Caki2 (cell line): ENCODE measurements around the gene TDRD3. TPM values are rescaled to one million over a fixed set of nuclear protein-coding genes. Genes with fewer than 3 reads are reported as not detected.
A peak's percentile ranks its signal among the peaks of the same experiment; 100 is the strongest.

Experiments
- DNase-seq: peaks from one replicate; pipeline ENCODE4 v3.0.0-alpha.2; 2015; ENCODE audit warnings: low read depth
- in situ Hi-C: cut with HindIII; loops from 2 replicates; pipeline ENCODE4 v1.10.0; 2016; ENCODE audit warnings: low sequenced_read_pairs, low pct_unique_long_range_greater_than_20kb, mixed read lengths
- total RNA-seq: library from RNA; depleted of rRNA; stranded (reverse); fragments of >200 nt; shearing (Covaris generic); gene quantifications from 2 replicates; pipeline ENCODE4 v1.2.3, GENCODE V29; 2014; ENCODE audit warnings: low replicate concordance

Gene TDRD3
- total RNA-seq, 1 experiment from 2014 or later: 7.4 TPM

DNA sequence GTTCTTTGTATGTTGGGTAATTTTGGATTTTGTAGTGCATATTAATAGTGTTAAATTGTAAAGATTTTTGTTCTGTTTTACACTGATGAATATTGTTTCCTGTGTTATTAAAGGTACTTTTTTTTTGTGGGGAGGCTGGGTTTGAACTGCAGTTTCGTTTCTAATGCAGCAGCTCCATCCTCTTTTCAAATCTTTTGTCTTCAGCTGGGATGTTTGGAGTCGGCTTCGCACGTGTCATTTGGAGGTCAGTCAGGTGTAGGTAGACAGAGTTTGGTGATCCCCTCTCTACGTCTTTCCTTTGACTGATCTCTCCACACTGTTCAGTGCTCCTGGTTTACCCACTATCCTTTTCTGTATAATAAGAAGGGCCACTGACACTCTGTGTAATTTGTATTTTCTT, 30.3 kb downstream of the TDRD3 start:
- in situ Hi-C loops: no loop called here

DNA sequence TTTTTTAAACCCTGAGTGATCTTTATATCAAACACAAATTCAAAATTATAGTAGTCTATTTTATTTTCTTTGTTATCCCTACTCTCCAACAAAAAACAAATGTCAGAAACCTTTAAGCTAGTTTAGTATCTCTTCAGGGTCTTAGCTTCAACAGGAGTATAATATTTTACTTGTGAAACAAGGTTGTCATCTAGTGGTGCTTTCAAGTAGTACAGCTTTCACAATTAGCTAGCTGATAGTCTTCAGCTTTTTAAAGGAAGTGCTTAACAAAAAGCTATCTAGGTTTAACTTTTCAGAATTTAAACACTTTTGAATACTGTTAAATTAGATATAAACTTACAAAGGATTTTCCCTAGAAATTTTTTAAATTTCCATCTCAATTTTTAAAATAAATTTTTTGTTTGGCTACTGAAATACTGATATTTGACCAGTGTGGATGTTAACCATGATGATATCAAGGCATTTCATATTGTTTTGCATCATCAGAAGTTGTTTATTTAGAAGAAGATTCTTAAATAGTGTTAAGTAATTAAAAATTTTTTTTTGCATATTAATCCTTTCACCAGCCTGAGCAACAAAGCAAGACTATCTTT, 34.2 kb downstream of the TDRD3 start:
- in situ Hi-C loops: no loop called here

More for the DNA sequence above, 30.3 kb downstream of the TDRD3 start:
- no peak for DNase-seq

DNA sequence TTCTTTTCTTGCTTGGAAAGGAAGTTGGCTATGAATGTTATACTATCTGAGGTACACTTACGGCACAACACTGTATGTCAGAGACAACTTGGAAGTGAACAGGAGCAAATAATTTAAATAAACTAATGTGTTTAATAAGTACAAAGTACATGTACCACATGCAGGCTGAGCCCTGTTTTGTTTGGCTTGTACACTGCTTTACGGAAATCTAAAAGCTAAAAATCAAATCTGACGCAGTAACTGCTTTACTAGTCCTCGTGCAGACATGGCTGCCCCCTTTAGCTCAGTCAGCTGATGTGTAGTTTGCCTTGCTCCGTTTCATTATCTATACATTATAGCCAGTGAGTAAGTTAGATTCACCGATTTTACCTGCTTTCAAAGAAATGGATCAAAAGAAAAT, 36.5 kb downstream of the TDRD3 start:
- in situ Hi-C loops: no loop called here

More for the DNA sequence above, 34.2 kb downstream of the TDRD3 start:
- peak; percentile 44 for DNase-seq

DNA sequence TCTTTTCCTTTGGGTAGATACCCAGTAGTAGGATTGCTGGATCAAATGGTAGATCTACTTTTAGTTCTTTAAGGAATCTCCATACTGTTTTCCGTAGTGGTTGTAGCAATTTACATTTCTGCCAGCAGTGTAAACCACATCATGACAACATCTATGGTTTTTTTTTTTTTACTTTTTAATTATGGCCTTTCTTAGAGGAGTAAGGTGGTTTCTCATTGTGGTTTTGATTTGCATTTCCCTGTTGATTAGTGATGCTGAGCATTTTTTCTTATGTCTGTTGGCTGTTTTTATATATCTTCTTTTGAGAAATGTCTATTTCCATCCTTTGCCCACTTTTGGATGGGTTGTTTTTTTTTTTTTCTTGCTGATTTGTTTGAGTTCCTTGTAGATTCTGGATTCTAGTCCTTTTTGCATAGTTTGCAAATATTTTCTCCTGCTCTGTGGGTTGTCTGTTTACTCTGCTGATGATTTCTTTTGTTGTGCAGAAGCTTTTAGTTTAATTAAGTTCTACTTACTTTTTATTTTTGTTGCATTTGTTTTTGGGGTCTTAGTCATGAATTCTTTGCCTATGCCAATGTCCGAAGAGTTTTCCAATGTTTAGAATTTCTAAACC, 38.8 kb downstream of the TDRD3 start:
- in situ Hi-C loops: no loop called here
- DNase-seq: no peak

More for the DNA sequence above, 36.5 kb downstream of the TDRD3 start:
- DNase-seq: no peak

DNA sequence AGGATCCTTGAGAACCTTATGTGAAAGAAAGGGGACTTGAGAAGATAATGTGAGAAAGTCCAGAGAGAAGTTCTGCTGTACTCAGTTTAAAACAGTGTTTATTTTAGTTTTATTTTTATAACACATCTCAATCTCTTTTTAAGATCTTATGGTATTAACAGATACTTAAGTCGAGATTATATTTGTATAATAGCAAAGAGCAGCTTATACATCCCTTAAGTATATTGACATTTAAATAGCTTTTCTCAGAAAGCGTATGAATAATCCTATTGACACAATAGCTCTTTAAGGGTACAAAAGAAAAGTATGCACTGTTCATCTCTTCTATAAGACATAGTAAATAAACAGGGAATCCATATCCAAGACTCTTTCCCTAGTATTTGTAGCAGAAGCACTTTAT, 42.2 kb downstream of the TDRD3 start:
- DNase-seq: no peak
- in situ Hi-C loops: no loop called here

DNA sequence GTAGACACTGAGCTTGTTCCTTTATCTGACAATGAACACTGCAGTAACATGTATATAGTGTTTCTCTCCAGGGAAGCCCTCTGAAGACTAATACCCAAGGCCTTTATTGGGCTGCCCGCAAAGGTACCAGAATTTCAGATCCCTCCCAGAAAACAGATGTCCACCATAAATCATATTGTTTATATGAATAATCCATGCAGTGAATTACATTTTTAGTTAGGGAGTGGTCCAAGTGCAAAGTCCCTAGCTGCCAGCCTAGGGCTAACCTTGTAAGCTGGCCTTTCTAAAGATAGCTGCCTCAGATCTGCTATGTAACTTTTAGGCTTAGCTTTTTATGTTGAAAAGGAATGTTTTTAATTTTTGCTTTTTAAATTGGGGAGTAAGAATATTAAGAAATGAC, 44.7 kb downstream of the TDRD3 start:
- in situ Hi-C loops: no loop called here
- DNase-seq: no peak

DNA sequence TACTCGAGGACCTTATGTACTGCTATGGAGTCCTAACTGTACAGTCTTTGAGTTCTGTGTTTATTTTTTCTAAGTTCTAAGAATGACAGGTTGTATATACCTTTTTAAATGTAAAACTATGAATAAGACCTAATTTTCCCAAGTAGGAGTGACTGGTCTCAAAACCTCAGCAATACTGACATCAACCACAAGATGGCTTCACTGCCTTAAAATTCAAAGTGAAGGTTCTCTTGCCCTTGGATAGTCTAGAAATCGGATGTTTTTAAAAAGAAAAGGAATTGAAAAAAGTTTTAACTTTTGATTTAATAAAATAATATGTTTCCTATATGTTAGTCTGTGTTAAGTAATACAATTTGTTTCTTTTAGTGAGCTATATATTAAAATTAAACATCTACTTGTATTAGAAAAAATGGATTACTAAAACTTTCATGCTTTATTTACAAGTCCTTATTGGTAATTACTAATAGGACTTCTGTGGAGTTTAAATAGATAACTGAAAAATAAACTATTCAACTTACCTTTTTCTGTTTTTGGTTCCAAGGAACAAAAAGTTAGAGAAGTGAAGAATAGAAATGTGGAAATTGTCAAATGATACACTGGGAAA, 52.0 kb downstream of the TDRD3 start:
- in situ Hi-C loops: no loop called here
- DNase-seq: no peak

DNA sequence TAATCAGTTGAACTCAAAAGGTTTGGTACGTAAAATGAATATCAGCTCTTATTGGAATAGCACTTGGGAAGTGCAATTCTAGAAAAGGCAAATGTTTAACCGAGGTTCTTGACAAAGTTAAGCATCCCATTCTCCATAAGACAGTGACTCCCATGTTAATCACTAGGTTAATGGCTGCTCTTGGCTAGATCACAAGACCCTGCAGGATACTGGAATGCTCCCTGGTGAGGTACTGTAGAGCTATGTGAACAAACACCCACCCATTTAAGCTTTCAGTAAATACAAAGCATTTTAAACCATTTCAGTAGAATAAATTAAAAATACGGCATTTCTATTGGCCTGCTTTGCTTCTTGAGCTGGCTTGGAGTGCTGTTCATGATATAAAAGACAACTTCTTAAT, 56.5 kb downstream of the TDRD3 start:
- DNase-seq: no peak
- in situ Hi-C loops: no loop called here

DNA sequence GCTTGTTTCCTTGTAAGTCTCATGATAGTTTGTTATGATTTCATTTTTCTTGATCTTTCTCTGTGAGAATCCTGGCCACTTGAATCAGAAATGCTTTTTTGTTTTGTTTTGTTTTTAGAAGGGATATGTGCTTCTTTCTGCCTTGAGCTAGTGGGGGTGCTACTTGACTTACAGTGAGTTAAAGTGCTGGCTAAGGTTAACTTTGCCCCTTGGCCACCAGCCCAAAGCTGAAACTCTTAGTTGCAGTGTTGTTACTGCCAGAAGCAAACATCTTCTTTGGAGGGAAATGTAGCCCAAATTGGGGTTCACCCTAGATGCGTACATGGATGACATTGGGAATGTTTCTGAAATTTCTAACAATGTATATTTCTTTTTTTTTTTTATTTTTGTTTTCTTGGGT, 57.4 kb downstream of the TDRD3 start:
- in situ Hi-C loops: no loop called here
- no peak for DNase-seq

DNA sequence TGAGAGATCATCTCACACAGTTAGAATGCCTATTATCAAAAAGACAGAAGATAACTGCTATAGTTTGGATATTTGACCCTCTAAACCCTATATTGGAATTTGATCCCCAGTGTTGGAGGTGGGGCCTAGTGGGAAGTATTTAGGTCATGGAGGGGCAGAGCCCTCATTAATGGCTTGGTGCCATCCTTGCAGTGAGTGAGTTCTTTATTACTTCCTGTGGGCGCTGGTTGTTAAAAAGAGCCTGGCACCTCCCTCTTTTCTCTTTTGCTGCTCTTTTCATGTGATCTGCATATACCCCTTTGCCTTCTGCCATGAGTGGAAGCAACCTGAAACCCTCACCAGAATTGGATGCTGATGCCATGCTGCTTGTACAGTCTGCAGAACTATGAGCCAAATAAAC, 66.8 kb downstream of the TDRD3 start:
- no peak for DNase-seq
- in situ Hi-C loops: no loop called here

DNA sequence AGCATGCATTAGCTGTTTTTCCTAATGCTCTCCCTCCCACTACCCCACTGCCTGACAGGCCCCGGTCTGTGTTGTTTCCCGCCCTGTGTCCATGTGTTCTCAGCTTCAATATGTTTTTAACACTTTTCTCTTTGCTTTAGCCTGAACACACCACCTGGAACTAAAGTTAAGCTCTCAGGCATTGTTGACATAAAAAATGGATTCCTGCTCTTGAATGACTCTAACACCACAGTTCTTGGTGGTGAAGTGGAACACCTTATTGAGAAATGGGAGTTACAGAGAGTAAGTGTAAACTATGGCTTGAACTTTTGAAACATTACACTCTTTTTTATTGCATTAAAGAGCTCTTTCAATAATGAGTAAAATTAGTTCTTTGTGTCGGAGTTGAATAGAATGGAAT, 70.1 kb downstream of the TDRD3 start:
- no peak for DNase-seq

DNA sequence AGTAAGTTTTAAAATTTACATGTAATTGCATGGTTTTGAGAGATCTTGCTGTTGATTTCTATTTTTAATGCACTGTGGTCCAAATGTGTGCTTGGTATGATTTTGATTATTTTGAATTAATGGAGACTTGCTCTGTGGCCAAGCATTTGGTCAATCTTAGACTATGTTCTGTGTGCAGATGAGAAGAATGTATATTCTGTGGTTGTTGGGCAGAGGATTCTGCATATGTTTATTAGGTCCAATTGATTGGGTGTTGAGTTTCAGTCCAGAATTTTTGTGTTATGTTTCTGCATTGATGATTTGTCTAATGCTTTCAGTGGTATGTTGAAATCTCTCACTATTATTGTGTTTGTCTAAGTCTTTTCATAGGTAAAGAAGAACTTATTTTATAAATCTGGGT, 82.3 kb downstream of the TDRD3 start:
- in situ Hi-C loops: no loop called here
- no peak for DNase-seq

More for the DNA sequence above, 70.1 kb downstream of the TDRD3 start:
- in situ Hi-C loops: no loop called here

DNA sequence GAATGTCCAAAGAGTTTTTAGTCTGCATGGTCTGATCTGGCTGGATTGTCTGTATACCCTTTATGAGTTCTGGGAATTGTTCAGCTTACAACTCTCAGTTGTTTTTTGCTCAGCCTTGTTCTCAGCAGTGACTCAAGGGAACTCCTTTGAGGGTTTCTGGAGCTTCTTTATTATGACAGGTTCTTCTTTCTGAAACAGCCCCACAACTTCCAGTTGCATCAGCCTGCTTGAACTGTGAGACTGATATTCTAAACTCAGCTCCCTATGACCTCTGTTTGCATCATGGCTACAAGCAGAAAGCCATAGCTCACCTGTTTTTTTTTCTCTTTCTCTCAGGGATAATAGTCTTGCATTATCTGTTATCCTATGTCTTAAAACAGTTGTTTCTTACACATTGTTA, 85.0 kb downstream of the TDRD3 start:
- no peak for DNase-seq
- in situ Hi-C loops: no loop called here

DNA sequence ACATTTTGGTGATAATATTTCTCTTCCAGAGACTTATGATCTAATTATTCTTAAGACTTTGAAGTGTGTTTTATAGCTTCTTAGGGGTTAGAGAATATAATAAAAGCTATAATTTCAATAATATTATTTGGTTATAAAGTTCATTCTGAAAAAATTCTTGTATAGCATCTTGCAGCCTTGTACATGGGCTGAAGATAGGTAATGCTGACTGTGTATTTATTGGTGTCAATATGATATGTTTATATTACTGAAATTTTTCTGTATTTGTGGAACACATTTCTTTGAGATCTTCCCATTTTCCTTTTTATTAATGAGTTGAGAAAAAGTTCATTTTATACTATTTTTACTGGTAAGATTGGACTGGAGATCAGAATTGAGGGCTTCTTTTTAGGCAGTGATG, 87.8 kb downstream of the TDRD3 start:
- in situ Hi-C loops: no loop called here

DNA sequence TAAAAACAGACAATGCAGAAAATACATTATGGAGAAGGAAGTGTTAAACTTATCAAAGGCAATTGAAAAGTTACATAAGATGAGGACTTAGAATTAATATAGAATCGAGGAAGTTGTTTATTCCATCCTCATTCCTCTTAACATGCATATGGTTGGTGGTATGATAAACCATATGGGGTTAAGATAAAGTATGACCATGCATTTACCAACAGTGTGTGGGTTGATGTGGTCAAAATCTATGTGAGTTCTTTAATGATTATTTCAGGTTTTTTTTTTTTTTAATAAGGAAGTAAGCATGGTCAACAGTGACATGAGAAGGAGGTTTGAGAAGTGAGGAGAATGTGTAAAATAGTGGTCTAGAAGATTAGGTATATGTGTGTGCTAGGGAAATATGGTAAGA, 94.5 kb downstream of the TDRD3 start:
- in situ Hi-C loops: no loop called here
- no peak for DNase-seq

More for the DNA sequence above, 87.8 kb downstream of the TDRD3 start:
- DNase-seq: no peak

DNA sequence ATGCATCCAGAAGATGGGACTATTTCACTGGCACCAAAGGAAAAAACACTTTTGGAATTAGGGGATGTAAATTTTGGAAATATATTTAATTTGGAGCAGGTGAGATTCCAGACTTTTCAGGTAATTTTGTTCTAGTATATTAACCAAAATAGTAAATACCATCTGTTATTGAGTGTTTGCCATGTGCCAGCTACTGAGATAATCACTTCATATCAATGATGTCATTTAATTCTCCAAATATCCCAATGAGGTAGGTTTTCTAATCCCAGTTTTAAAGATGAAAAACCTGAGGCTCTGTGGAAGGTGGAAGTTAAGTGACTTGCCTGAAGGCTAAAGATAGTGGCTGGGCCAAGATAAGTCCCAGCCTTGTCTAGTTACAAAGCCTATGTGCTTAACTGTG, 95.2 kb downstream of the TDRD3 start:
- in situ Hi-C loops: no loop called here
- DNase-seq: no peak

DNA sequence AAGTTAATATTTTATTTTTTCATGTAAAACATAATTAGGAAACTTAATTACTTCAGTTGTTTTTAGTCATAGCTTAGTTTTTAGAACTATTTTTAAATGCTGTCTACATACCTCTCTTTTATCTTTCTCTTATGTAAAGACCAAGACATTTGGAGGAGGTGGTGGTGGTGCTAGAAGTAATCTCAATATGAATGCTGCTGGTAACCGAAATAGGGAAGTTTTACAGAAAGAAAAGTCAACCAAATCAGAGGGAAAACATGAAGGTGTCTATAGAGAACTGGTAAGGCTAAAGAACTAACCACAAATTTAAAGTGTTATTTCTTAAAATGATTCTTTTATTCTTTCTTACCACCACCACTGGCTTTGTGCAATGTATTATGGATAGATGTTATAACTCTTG, 97.3 kb downstream of the TDRD3 start:
- no peak for DNase-seq
- in situ Hi-C loops: no loop called here

DNA sequence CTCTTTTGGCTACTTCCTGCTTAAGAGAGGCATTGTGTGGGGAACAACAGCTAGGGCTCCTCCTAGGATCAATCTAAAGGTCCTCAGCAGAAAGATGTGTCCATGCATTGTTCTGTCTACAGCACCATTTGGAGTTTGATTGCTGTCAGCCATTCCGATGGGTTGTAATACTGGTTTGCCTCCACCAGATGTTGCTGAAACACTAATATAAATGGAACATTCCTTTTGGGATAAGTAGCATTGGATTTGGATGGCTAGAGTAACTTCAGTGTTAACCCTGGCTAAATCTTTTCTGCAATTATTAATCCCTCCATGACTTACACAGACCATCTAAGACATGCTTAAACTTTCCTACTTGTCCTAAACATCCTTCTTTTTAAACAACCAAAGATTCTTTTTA, 104.2 kb downstream of the TDRD3 start:
- no peak for DNase-seq
- in situ Hi-C loops: no loop called here

DNA sequence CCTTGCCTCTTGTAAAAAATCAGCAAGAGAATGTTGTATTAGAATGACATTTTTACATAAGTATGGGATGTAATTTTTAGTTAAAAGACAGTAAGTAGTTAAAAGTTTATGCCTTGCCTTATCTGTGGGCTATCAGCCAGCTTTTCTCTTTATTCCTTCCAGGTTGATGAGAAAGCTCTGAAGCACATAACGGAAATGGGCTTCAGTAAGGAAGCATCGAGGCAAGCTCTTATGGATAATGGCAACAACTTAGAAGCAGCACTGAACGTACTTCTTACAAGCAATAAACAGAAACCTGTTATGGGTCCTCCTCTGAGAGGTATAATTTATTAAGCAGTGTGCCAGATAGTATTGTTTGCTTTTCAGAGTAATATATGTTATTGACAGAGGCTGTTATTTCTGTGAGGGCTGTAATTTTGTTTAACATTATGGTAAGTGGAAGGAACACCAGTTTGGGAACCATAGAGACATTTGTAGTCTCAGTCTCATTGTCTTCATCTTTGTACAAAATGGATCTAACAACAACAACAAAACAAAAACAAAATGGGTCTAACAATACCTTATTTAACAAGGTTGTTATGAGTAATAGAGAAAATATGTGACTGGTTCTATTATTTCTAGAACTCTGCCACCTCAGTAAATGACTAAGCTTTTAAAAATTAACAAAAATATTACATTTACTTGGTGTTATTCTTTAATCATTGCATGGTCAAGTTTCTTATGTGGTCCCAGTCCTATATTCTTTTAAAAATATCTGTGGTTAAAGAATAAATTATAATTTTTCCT, 112.8 kb downstream of the TDRD3 start:
- DNase-seq: peak; percentile 18
- in situ Hi-C loops: no loop called here
